Stimulated activated CD4-positive, alpha-beta T cell treated with anti-CD3 and anti-CD28 coated beads, Interleukin-1b, Interleukin-23, amount 100 ng/mL, for 4 hours (primary cell): ENCODE results near the gene TMIE.

Experiments used
- DNase-seq, 2 donors: peaks; one replicate each; pipeline ENCODE4 v3.0.0-alpha.2; 2020; ENCODE audit warnings: low read depth in 2 of 2

TMIE gene

DNA sequence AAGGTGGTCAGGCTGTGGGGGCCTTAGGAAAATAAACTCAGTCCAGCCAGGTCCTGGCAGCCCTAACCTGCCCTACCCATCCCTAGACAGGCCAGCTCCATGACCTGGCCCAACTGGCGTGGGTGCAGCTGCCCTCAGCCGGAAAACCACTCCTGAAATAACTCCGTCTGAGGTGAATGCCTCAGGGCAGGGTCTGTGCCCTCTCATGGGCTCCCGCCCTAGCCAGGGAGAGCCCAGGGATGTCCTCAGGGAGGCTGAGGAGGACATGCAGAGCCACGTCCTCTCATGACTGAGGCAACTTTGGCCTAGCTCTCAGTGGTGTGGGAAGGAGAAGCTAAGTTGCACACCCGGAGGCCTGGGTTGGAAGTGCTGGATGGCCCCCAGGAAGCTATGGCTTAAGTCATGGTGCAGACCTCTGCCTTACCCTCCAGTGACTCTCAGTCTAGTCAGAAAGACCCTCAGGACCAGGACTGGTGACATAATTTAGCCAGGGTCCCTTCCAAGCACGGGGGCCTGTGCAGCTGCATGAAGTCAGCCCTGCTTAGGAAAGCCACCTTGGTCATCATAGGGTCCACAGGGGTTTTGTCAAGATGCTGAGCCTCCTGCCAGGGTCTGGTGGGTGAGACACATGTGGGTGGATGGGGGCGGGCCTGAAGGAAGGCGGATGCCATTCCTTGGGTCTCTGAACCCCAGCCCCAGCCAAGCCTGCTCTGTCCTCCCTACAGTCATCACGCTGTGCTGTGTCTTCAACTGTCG lies 7.4 kb downstream of the TMIE start:
- DNase-seq: no peak

DNA sequence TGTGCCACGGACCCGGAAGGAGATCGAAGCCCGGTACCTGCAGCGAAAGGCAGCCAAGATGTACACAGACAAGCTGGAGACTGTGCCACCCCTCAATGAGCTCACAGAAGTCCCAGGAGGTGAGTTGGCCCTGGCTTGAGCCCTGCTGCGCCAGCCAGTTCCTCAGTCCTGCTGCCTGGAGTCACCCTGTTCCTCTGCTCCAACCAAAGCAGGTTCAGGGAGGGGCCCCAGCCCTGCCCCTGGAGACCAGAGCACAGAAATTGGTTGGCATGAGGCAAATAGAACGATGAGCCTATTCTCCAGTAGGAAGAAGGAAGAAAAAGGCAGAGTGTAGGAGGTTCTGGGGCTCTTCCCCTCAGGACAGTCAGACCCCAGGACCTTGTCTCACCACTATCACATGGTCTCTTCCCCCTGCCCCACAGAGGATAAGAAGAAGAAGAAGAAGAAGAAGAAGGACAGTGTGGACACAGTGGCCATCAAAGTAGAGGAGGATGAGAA lies 8.0 kb downstream of the TMIE start:
- no peak for DNase-seq

DNA sequence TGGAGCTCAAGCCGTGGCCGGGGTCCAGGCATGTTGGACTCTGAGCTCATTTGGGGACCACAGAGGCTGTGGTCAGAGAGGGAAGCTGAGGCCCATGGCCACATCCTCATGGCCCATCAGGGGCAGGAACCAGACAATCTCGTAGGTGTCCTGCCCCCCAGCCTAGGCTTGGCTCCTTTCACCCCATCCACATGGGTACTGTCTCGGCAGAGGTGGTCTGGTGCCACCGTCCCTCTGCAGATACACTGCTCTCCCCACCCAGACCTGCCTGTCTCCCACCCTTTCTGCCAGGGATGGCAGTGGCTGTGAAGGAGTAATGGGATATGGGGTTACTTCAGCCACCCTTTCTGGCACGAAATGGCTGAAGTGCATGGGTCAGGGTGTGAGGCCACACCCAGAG lies 8.5 kb downstream of the TMIE start:
- no peak for DNase-seq

DNA sequence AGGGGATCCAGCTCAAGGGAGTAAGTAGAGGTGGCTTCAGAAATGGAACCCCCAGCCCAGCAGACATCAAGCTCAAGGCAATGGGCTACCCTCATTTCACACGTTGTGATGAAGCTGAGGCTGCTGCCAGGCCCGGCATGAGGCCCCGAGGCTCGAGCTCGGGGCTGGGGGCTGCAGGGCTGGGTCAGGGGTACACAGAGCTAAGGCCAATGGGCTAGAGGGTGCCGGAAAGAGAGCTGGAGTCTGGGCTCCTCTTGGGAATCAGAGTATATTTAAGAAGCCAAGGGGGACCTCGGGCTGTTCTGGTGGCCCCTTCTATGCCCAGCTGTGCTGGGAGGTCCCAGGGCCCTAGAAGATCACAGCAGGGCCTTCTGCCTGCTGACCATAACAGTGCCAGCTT lies 9.0 kb downstream of the TMIE start:
- no peak for DNase-seq

DNA sequence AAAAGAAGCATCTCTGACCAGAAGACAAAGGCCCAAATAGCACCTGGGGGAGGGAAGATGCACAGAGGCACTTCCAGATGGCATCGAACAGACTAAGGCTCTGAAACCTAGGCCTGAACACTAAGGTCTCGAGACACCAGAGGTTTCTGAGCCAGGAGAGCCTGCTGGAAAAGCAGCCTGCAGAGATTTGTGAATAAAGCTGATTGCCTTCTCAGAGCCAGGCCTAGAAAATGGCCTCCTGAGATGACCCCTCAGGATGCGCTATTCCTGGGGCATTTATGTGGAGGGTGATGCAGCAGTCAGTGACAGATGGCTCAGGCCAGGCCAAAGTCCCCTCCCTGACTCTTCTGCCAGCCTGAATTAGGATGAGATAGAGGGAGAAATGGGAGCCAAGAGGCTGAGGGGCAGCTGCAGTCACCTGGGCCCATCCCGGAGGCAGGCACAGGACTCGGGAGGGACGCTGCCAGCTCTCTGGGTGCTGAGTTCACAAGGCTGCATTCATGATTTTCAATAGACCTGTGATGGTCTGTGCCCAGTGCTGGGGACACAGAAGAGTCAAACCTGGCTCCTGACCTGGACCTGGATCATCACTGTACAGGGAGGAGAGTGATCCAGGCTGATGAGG lies 9.6 kb downstream of the TMIE start:
- no peak for DNase-seq

DNA sequence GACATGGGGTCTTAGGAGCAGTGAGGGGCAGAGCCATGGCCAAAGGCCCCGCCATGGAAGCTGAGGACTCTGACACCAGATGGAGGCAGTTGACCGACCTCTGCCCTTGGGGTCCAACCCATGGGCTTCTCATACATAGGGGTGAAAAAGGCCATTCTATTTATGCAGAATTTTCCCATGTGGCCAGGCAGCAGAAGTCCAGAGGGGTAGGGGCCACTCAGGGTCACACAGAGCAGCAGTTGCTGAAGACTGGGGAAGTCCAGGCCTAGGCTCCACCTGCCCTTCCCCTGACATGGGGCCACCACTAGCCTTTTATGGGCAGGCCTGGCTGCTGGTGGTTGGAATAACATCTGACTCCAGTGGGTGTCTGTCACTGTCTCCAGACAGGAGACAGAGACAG lies 10.1 kb downstream of the TMIE start:
- DNase-seq: no peak

DNA sequence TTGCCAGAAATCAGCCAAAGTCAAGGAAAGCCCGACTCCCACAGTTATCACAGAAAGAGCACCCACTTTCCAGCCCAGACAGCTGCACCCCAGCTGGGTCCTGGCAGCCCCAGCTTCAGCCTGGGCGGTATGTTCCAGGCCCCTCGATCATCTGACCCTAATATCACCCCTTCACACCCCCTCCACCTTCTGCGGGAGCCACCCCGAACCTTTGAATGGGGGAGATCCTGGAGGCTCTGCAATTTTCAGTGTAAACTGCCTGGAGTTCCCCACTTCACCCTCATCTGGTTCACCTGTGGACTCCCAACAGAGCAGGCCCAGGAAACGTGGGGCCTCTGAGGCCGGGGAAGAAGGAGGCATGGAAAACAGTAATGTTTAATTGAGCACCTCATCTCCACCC lies 10.6 kb downstream of the TMIE start:
- no peak for DNase-seq

DNA sequence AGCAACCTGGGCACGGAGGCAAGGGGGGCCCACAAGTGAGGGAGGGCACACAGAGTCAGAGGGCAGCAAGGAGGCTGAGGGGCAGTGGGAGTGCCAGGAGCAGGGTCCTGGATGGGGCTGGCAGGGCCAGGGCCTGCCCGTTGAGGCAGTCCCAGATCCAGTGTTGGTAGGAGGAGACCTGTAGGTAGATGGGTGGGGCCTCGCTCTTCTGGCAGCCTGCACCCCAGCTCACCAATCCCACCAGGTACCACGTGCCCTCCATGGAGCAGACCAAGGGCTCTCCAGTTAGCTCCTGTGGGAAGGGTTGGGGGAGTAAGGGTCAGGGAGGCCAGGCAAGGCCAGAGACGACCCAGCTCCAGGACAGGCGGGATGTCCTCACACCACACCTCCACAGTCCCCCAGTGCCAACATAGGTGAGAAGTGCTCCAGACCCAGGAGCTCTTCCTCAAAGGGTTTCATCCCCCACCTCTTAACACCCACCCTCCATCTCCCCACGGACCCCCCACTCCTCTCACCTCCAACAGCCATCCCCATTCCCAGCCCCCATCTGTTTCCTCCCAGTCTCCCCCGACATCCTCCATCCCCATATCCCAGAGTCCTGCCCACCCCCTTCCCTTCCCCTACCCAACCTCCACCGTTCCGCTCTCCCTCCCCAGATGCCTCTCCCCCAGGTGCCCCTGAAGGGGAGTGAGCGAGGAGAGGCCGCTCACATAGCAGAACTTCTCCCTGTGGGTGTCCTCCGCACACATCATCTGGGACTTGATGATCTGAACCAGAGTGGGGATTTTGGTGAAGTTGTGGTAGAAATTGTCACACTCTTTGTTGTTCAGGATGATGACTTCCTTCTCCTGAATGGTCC lies 11.2 kb downstream of the TMIE start:
- DNase-seq: no peak

DNA sequence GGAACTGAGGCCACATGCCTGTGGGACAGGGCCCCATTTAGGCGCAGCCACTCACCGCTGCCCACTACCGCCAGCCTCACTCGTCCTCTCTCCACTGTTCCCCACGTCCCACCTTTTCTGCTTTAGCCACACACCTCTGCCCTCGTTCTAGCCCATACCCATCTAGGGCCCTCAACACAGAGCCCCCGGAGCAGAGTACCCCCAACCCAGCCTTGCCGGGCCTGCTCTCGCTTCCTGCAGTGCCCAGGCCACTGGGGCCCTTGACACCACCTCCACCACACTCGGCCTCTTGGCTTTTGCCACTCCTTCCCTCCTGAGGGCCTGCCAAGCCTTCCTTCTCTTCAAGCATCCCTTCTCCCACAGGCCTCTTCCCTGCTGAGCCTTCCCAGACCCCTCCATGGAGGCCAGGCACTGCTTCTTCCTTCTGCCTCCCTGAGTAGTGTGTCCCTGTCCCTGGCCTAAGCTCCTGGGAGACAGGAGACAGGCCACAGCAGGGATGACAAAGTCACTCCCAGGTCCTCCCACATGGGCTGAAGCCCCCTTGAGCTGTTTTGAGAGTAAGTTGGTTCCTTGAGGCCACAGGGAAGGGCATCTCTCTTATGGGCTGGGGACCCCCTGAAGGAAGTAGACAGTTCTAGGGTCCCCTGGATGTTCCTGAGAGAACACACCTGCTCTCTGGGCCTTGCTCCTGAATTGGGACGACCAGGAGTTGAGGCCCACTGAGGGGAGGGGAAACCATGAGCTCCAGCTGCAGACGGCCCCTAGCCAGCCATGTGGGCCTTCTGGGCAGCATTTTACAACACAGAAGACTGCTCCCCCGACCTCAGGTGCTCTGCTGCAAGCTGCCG lies 12.1 kb downstream of the TMIE start:
- DNase-seq: no peak

DNA sequence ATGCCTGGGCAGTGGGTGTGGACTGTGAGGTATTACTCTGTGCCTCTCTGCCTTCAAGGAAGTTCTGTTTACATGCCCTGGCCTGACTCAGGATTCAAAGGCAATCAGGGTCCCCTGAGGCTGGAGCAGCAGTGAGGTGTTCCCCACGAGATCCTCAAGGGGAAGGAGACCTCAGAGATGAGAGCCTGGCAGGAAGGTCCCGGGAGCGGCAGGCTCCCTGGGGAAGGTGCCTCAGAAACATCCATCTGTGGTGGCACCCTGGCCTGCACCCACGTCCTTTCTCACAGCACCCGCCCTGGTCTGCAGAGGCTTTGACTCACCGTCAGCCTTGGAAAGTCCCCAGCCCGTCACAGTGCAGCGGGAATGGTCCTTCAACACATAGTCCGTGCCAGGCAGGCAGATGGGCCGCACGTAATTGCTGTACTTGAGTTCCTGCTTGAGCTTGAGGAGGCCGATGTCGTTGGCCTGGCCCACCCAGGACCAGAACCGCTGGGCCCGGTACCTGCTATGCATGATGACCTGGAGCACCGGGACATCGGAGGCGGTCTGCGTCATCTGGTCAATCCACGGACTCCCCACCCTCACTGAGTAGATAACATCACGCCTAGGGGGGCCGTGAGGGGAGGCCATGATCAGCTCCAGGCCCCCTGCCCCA lies 12.8 kb downstream of the TMIE start:
- DNase-seq: no peak

DNA sequence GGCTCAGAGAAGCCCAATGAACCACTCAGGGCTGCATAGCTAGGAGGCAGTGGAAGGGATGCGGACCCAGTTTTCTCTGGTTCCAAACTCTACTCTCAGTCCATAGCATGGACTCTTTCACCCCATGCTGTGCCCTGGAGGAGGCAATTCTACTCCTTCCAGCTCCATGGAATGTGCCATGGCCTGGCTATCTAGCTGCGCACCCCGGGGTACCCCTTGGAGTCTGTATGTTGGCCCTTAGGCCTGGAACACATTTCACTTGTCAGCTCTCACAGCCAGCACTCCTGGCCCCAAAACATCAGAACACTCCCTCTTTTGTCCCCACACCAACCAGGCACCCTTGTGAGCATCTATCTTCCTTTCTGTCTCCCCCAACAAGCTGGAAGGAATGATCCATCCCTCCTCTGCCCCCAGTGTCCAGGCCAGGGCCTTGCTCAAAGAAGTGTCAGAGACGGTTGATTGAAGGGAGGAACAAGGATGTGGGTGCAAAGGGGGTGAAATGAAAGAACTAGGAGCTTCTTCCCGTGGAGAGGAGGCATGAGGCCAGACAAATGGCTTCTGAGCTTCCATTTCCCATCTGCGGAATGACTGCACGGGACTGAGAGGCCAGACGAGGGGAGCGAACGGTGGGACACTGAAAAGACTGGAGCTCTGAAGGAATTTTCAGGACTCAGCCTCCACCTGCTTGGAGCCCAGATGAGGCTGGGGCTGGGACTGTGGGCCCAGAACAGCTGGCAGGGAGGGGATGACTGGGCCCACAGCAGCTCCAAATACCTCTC lies 13.7 kb downstream of the TMIE start:
- no peak for DNase-seq

DNA sequence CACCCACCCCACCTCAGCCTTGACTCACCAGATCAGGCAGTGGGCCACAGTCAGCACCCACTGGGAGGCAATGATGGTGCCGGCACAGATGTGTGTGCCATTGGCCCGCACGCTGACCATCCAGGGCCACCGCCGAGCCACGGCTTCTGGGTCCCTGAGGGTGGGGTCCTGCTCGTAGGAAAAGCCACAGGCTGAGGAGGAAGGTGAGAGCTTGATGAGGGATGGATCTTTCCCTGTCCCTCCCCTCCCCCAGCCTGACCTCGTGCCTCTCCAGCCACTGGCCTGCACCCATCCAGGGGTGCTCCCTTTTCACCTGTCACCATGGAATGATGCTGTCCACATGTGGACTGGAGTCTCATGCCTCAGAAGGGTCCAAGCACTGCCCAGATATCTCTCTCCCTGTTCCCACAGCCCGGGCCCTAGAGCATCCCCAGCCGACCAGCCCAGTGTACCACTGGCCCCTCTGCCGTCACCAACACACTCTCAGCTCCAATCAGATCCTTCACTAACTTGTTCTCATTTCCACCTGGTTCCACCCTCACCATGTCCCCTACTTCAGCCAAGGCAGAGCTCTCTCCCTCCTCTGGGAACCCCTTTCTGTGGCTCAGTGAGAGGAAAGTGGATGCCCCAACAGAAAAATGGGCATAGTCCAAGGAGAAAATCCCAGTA lies 14.4 kb downstream of the TMIE start:
- DNase-seq: no peak

DNA sequence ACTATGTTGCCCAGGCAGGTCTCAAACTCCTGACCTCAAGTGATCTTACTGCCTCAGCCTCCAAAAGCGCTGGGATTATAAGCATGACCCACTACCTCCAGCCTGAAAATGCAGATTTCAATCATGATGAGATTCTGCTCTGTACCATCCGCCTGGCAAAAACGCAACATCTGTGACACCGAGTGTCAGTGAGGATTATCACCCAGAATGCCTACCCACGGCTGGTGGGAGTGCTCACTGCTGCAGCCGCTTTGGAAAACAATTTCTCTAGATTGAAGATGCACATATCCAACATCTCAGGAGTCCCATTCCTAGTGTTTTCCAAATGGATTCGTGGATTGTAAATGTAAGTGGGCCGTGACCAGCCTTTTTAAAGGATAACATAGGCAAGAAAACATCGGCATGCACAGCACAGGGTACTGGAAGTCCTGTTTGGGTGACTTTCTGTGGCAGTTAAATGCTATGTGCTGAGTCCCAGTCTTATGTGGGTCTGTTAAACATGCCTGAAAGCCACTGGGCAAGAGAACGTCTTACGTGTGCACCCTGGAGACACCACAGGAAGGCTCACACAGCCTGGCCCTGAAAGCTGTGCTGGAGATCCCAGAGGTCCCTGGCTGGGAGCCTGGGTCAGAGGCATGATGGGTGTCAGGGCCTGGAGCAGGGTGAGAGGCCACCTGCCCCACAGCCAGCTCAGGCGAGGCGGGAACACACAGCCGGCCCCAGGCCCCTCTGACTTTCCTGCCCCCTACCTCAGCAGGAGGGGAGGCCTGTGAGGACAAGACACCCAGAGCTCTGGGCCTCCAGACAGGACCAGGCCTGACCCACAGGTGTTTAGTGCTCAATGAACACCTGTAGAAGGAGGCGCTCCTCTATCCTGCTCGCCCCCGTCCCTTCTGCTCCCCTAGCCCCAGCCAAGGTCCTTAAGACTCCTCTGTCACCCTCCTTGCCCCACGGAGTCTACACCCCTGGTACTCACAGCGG lies 15.6 kb downstream of the TMIE start:
- DNase-seq: no peak

DNA sequence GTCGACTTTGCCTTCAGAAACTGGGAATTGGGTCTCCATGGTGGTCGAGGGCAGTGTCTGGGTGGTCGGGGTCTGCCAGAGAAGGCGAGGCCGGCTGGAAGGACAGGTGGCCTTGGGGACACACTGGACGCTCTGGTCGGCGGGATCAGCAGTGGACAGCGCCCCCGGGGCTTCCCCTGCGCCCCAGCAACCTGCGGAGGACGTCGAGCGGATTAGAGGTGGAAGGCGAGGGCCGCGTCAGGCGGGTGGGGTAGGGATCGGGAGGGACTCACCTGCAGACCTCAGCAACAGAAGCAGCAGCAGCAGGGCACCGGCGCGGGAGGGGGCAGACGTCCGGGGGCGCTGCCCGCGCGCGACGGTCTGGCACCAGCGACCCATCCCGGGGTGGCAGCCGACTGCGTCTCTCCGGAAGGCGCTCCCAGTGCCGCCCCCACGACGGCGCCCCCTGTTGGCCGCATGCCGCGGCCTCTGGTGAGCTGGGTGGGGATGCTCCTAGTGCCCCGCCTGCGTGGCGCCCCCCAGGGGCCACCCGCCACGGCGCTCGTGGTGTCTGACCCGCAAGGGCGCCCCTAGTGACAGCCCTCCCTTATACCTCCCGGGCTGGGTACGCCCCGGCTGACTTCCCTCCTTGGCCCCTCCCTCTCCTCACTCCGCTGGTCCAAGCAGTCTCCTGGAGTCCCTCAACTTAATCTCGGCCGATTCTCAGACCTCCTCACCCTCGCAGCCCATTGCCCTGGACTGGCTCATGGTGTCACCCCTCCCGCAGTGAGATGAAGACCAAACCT lies 16.4 kb downstream of the TMIE start, which contains the start of gene PRSS50:
Gene PRSS50, minus strand, starts transcription at position 423 of the 785 bp plus-strand sequence. Its CDS starts 45 bp downstream, at position 378.
- no peak for DNase-seq

DNA sequence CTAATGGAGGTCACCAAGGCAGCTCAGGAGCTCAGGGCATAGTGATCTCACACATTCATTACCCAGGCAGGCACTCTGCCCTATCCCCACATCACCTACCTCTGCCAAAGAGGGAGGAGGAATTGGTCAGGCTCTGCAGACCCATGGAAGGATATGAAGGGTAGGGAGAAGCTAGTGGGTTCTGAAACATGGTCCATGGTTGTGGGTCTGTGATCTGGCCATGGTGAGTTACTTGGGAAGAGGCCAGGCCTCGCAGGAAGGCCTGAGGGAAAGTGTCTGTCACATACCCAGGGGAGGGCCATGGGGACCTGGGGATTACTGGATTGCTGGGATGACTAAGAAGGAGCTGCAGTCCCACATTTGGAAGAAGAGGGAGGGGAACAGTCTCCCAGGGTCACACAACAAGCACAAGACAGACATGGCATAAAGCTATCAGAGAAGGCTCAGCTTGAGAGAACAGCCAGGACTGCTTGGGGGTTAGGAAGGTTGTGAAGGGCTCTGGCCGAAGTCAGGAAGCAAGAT lies 17.9 kb downstream of the TMIE start:
- DNase-seq: no peak

DNA sequence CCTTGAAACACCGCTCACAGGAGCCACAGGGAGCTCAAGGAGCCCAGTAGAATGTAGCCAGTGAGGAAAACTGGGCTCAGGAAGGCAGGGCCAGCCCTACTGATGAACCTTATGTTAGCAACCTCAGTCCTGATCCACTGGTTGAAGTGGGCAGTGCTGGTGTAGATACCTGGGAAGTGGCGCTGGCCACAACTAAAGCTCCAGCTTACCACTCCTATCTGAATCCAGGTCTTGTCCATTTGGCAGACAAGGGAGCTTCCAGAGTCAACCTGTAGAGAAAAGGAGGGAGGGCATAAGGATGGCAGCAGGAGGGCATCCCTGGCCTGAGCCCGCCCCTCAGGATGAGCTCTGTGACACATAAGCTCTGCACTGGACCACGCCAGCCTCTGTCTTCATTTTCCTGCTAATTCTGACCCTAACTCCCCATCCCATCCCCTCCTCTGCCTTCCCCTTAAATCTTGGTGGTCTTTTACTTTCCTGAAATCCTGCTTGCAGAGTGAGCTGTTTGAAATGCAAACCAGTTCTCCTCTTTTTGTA lies 18.6 kb downstream of the TMIE start:
- no peak for DNase-seq

DNA sequence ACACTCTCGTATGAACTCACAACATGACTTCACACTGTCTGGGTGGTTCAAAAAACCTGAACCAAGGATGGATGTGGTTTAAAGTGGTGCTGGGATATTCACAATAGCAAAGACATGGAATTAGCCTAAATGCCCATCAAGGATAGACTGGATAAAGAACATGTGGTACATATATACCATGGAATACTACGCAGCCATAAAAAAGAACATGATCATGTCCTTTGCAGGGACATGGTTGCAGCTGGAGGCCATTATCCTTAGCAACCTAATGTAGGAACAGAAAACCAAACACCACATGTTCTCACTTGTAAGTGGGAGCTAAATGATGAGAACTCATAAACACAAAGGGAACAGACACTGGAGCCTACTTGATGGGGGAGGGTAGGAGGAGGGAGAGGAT lies 19.8 kb downstream of the TMIE start:
- no peak for DNase-seq
